OCI-LY3 (cell line): ENCODE data around the gene FBXO17.
"Not testable (repeated sequence)": the region's sequence is repeated elsewhere in the genome, so short reads cannot be mapped to it uniquely, and the experiment has no call there.

ENCODE experiments used
- H2AFZ ChIP-seq: fragments of 200-600, 300-600 bp; shearing (Covaris generic); 2 replicates; pipeline ENCODE4 v1.6.0; 2014; ENCODE audit warnings: antibody characterized with exemption, low read depth, low read length
- H3K27ac ChIP-seq: fragments of 200-600, 300-600 bp; sonication (generic); 2 replicates; pipeline ENCODE4 v1.5.1; 2014; ENCODE audit warnings: mild to moderate bottlenecking, low read length, moderate library complexity, mixed read lengths
- H3K27me3 ChIP-seq: fragments of 200-600, 300-600 bp; sonication (generic); 2 replicates; pipeline ENCODE4 v1.6.1; 2014; ENCODE audit warnings: low read depth, low read length, mixed read lengths
- H3K36me3 ChIP-seq: fragments of 200-600, 300-600 bp; sonication (generic); replicated peaks from 2 replicates; pipeline ENCODE3; 2014; ENCODE audit warnings: low read depth, low read length, mixed read lengths
- H3K4me1 ChIP-seq: fragments of 300-600, 200-600 bp; sonication (generic); 2 replicates; pipeline ENCODE4 v1.6.1; 2014; ENCODE audit warnings: low read length, mixed read lengths
- H3K4me2 ChIP-seq: fragments of 200-600, 300-600 bp; sonication (generic); 2 replicates; pipeline ENCODE4 v1.6.1; 2014; ENCODE audit warnings: low read length, mixed read lengths
- H3K4me3 ChIP-seq: fragments of 300-600, 200-600 bp; sonication (generic); 2 replicates; pipeline ENCODE4 v1.5.1; 2014; ENCODE audit warnings: antibody characterized with exemption, mild to moderate bottlenecking, low read length, moderate library complexity
- H3K79me2 ChIP-seq: fragments of 300-600, 200-600 bp; shearing (Covaris generic); 2 replicates; pipeline ENCODE4 v1.6.1; 2014; ENCODE audit warnings: mild to moderate bottlenecking, low read length, mixed read lengths
- H3K9ac ChIP-seq: fragments of 300-600, 200-600 bp; shearing (Covaris generic); 2 replicates; pipeline ENCODE4 v1.6.0; 2014; ENCODE audit warnings: mild to moderate bottlenecking, low read length, moderate library complexity
- H3K9me3 ChIP-seq: fragments of 200-600, 300-600 bp; shearing (Covaris generic); 2 replicates; pipeline ENCODE4 v1.6.1; 2014; ENCODE audit warnings: low read length, mixed read lengths; ENCODE audit not compliant: insufficient read depth
- H4K20me1 ChIP-seq: fragments of 200-600, 300-600 bp; sonication (generic); 2 replicates; pipeline ENCODE4 v1.6.1; 2016; ENCODE audit warnings: low read length, mixed read lengths; ENCODE audit not compliant: insufficient read depth
- EZH2phosphoT487 ChIP-seq: fragments of 200-600 bp; shearing (Covaris generic); IDR thresholded peaks from 2 replicates; pipeline ENCODE4 v1.6.1; 2018; ENCODE audit warnings: antibody characterized with exemption, mixed run types, low read depth
- TF ChIP-seq, protein P1 (sequence below): fragments of 200-600, 300-600 bp; sonication (generic); IDR thresholded peaks from 2 replicates; pipeline ENCODE4 v1.5.1; 2014; ENCODE audit warnings: antibody characterized with exemption, low read length, low read depth

FBXO17 gene

DNA sequence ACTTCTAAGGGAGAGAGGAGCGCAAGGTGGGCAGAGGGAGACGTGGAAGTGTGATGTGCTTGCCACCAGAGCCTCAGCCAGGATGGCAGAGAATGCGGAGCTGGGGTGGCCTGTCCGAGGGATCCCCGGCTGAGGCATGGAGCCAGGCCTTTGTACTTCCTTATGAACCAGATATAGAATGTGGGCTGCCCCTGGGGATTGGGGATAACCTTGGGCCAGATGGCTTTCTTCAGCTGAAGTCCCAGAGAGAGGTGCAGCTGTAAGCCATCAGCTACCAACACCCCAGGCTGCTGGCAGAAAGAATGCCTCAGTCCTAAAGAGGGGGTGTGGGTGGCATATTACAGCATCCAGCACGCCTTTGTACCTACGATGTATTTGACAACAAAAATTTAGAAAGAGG, 25.5 kb upstream of the FBXO17 start:
- H3K36me3 ChIP-seq, result no peaks in the 10 kb centered on the region
- no peak overlapping the region for H3K27ac ChIP-seq
- H3K4me3 ChIP-seq, result no peak overlapping the region
- H3K4me2 ChIP-seq, result no peak overlapping the region
- no peak for TF ChIP-seq EZH2phosphoT487
- TF ChIP-seq, protein P1, sequence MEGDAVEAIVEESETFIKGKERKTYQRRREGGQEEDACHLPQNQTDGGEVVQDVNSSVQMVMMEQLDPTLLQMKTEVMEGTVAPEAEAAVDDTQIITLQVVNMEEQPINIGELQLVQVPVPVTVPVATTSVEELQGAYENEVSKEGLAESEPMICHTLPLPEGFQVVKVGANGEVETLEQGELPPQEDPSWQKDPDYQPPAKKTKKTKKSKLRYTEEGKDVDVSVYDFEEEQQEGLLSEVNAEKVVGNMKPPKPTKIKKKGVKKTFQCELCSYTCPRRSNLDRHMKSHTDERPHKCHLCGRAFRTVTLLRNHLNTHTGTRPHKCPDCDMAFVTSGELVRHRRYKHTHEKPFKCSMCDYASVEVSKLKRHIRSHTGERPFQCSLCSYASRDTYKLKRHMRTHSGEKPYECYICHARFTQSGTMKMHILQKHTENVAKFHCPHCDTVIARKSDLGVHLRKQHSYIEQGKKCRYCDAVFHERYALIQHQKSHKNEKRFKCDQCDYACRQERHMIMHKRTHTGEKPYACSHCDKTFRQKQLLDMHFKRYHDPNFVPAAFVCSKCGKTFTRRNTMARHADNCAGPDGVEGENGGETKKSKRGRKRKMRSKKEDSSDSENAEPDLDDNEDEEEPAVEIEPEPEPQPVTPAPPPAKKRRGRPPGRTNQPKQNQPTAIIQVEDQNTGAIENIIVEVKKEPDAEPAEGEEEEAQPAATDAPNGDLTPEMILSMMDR, result no peak
- no peak overlapping the region for H2AFZ ChIP-seq
- no peak overlapping the region for H3K9ac ChIP-seq
- H3K27me3 ChIP-seq, result no peaks in the 10 kb centered on the region
- H3K9me3 ChIP-seq, result no peaks in the 10 kb centered on the region
- H3K79me2 ChIP-seq, result no peaks in the 10 kb centered on the region
- H4K20me1 ChIP-seq, result no peaks in the 10 kb centered on the region
- H3K4me1 ChIP-seq, result peaks cover 4% of the 10 kb centered on the region; the same call in 1 of the 2 replicates

DNA sequence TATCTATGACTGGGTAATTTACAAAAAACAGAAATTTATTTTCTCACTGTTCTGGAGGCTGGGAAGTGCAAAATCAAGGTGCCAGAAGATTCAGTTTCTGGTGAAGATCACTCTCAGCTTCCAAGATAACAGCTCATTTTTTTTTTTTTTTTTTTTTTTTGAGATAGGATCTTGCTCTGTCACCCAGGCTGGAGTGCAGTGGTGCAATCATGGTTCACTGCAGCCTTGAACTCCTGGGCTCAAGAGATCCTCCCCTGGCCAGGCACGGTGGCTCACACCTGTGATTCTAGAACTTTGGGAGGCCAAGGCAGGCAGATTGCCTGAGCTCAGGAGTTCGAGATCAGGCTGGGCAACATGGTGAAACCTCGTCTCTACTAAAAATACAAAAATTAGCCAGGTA, 22.0 kb upstream of the FBXO17 start:
- H3K4me3 ChIP-seq, H3K27ac ChIP-seq, H4K20me1 ChIP-seq, H3K9me3 ChIP-seq, H3K9ac ChIP-seq, H3K36me3 ChIP-seq, H3K4me2 ChIP-seq, H3K27me3 ChIP-seq, H3K79me2 ChIP-seq, H2AFZ ChIP-seq: not testable (repeated sequence)
- H3K4me1 ChIP-seq, result peaks cover 11% of the 10 kb centered on the region

DNA sequence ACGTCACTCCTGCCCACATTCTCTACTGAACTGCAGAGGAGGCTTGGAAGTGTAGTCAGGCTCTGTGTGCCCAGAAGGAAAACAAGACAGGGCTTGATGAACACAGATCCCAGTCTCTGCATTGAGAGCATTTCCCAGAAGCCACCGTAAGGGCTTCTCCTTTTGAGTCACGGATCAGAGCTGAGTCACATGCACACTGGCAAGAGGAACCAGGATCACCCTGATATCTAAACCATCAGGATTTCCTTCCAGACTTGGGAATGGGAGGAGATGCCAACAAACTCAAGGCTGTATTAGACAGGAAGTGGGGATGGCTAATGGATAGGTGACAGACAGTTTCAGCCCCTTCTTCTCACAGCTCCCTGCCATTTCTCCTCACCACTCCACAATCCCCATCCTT, 17.7 kb upstream of the FBXO17 start:
- H3K4me2 ChIP-seq, result peak overlapping the region; percentile 30
- TF ChIP-seq, protein P1, result no peak
- TF ChIP-seq EZH2phosphoT487, result no peak
- H3K9ac ChIP-seq, result no peak overlapping the region
- no peak overlapping the region for H2AFZ ChIP-seq
- no peak overlapping the region for H3K4me3 ChIP-seq
- no peaks in the 10 kb centered on the region for H3K36me3 ChIP-seq
- no peak overlapping the region for H3K27ac ChIP-seq
- H3K4me1 ChIP-seq, result peaks cover 12% of the 10 kb centered on the region
- H3K79me2 ChIP-seq, result no peaks in the 10 kb centered on the region
- H3K27me3 ChIP-seq, result no peaks in the 10 kb centered on the region
- no peaks in the 10 kb centered on the region for H4K20me1 ChIP-seq
- no peaks in the 10 kb centered on the region for H3K9me3 ChIP-seq

DNA sequence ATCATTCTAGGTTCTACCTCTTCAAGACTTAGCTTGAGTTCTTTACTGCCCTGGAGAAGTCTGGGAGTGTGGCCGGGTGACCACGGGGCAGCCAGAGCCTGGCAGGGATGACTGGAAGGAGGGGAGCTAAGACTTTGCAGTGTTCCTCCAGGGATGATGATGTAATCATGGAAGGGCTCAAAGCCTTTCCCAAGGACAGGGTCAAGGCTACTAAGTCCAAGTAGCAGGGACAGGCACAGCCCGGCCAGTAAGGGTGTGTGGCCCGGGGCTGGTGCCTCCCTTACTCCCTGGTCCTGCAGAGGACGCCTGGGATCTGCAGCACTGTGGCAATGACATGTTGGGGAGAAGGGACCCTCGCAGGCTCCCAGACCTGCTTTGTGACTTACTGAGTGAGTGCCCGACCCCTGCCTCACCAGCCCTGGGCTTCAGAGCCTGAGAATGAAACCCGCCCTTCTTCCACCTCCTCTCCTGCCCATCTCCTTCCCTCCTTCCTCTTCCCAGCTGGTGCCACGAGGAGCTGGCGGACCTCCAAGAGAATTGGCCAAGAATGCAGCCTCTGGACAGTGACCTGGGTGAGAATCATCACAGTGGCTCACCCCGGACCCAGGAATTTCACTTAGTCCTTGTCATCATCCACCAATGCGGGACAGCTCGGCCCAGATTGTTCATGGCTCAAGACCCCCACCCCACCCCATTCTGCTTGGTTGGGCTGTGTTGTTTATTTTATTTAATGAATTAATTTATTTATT, 15.6 kb upstream of the FBXO17 start:
- Histone ChIP-seq H3K36me3 (no peaks in the 10 kb centered on the region), H2AFZ (no peak overlapping the region)

DNA sequence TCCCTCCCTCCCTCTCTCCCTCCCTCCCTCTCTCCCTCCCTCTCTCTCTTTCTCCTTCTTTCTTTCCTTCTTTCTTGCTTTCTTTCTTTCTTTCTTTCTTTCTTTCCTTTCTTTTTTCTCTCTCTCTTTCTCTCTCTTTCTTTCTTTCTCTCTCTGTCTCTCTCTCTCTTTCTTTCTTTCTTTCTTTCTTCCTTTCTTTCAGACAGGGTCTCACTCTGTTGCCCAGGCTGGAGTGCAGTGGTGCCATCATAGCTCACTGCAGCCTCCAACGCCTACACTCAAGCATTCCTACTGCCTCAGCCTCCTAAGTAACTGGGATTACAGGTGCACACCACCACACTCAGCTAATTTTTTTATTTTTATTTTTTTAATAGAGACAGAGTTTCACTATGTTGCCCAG, 14.1 kb upstream of the FBXO17 start:
- H3K79me2 ChIP-seq, H3K27me3 ChIP-seq, H4K20me1 ChIP-seq, H3K9me3 ChIP-seq, H3K4me2 ChIP-seq, H2AFZ ChIP-seq, H3K27ac ChIP-seq, H3K36me3 ChIP-seq, H3K9ac ChIP-seq, H3K4me3 ChIP-seq: not testable (repeated sequence)
- peaks cover 12% of the 10 kb centered on the region for H3K4me1 ChIP-seq

More for the DNA sequence above, 15.6 kb upstream of the FBXO17 start:
- Histone ChIP-seq H3K4me3 (no peak overlapping the region), H3K9ac (no peak overlapping the region), H3K4me1 (peaks cover 12% of the 10 kb centered on the region), H3K27ac (no peak overlapping the region), H3K27me3 (no peaks in the 10 kb centered on the region), H3K4me2 (no peak overlapping the region), H3K9me3 (no peaks in the 10 kb centered on the region), H3K79me2 (no peaks in the 10 kb centered on the region), H4K20me1 (no peaks in the 10 kb centered on the region)
- TF ChIP-seq, protein P1, result no peak
- TF ChIP-seq EZH2phosphoT487, result no peak
